ENCODE data around the gene SHE.
"Not testable (repeated sequence)": the region's sequence is repeated elsewhere in the genome, so short reads cannot be mapped to it uniquely, and the experiment has no call there.

SHE gene

GRCh38 chr1:154502066-154502743, at the start of gene SHE, which contains the start of gene TDRD10:
TSS of gene SHE (minus strand) at chr1:154502412. CDS start at chr1:154502026, 386 bp downstream.
TSS of gene TDRD10 (plus strand) at chr1:154502219. CDS start at chr1:154506904, 4,685 bp downstream.
- DNase-seq, result peak; percentile 5 to 13

GRCh38 chr1:154551474-154551873, 49.3 kb upstream of the SHE start:
- no peak for DNase-seq

DNA sequence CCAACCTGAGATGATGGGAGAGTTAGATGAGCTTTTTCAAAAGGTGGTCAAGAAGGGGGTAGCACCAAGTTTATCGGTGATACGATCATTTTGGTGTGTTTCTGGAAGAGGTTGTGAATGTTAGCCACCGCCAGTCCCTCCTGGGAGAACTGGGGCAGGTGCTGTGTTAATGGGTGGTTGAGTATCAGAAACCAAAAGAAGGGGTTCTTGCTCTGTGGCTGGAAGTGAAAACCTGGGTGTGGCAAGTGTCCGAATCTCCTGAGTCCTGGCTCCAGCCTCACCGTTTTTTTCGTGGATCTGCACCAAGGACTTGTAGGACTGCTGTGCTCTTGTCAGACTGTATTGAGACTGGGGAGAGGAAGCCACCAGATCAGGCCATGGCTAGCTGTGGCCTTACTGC, 48.4 kb upstream of the SHE start:
- DNase-seq, result no peak

DNA sequence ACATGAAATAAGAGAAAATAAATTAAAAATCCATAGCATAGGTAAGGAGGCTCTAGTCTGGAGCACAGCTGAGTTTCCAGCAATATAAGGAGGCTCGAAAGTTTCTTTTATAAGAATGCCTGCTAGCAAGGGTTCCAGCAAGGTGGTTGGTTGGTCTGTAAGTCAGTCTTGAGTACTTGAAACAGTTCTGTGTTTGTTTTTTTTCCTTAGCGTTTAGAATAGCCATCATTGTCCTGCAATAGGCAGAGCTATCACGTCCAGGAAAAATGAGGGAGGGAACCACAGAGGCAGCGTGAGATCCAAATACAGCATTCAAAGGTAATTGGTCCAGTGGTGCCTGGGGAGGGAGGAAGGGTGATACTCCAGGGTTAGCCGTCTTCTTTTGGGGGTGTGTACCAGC, 47.9 kb upstream of the SHE start:
- DNase-seq, result no peak

DNA sequence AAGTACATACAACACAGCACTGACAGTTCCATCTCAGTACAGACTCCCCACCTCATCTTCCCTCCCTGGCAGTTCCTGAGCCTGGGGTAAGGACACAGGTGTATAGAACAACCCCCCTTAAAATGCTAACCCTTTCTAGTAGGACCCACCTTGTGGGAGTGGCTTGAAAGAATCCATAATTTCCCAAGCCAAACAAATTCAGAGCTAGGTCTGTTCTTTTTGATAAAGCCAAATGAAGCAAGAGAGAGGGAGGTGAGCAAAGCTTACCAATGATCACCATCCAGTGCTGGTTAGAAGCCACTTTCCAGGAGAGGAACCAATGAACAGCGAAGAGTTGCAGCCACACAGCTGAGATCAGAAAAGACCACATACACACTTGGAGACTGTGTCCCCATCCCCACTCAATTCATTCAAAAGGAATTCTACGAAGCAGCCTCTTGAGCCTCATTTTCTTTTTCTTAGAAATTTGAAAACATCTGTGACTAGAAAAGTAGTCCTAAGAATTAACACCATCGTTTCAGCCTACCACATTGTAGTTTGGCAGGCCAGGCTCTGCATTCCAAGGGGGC, 47.1 kb upstream of the SHE start:
- DNase-seq, result no peak

DNA sequence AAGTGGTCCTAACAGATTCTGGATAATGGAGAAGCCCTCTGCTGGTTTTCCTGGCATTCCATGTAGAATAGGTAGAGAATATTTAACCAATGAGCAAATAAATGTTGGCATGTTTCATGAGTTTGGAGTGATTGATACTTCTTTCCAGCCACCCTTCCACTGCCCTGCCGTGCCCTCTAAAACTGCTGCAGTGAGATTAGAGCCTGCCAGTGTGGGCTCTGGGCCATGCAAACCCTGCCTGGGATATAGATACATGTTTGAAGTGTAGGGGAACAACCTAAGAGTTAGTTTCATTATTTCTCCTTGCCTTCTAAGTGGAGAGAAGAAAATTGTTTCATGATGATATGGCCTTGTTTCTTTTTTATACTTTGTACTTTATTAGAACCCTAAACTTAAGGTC, 45.8 kb upstream of the SHE start:
- no peak for DNase-seq

- no peak for DNase-seq
These were observed 45.0 kb upstream of the SHE start for GRCh38 chr1:154547105-154547732.

- peak; percentile 37 to 40 for DNase-seq
These were observed 44.3 kb upstream of the SHE start for GRCh38 chr1:154546264-154547063.

GRCh38 chr1:154541231-154541630, 39.0 kb upstream of the SHE start:
- no peak for DNase-seq

DNA sequence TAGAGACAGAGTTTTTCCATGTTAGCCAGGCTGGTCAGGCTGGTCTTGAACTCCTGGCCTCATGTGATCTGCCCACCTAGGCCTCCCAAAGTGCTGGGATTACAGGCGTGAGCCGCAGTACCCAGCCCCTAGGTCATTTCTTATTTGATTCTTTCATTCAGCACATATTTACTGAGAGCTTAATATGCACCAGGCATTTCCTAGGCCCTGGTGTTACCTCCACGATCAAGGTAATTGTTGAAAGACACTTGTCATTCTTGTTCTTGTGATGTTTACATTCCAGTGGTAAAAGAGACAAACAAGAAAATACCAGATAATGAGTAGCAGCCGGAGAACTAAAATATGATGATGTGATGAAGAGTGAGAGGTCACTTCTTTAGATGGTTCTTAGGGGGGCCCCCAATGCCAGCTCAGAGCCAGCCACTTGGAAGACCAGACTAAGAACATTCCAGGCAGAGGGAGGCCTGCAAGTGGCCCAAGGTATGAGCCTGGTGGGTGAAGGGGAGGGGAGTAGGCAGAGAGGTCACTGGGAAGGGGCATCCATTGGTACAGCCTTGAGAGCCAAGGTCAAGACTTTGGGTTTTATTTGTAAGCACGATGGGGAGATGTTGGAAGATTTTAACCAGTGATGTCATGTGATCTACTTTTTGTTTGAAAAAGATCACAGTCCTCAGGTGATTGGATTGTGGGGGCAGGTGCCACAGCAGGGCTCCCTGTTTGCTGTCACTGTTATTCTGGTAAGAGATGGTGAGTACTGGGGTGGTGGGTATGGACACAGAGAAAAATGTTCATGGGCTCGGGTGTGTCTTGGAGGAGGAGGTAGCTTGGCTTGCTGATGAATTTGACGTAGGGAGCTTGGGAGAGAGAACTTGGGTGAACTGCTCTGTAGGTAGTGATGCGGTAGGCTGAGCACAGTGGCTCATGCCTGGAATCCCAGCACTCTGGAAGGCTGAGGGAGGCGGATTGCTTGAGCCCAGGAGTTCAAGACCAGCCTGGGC, 37.6 kb upstream of the SHE start:
- DNase-seq, result no peak

GRCh38 chr1:154536570-154536969, 34.4 kb upstream of the SHE start:
- no peak for DNase-seq

DNA sequence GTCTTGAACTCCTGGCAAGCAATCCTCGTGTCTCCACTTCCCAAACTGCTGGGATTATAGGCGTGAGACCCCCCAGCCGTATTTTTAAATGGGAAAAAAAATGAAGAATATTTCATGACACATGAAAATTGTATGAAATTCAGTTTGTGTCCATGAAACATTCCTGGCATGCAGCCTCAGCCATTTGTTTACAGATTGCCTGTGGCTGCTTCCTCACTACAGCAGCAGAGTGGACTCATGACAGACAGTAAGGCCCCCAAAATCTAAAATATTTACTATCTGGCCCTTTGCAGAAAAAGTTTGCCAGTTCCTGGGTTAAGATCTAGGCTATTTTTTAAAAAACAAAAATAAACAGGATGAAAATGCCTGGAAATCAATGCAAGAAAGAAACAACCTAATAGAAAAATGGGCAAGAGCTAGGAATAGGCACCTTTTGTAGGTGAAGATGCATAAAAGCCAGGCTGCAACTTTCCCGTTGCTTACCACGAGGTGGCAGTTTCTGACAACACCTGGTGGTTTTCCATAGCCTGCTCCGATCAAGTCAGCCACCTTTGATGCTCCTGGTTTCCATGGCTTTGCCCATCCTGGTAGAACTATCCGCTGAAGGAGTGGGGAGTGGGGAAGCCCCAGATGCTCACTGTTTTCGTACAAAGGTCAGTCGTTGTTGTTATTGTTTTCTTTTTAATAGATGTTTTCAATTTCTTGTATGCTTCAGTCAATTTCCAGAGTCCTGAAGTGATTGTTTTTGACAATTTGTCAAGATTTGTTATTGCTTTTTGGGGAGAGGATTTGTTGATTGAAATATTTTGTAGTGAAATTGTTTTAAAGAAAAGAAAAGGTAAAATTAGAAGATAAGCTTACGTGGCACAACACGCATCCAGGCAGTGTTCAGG, 32.0 kb upstream of the SHE start:
- no peak for DNase-seq

GRCh38 chr1:154531950-154532349, 29.7 kb upstream of the SHE start:
- not testable (repeated sequence) for DNase-seq

DNA sequence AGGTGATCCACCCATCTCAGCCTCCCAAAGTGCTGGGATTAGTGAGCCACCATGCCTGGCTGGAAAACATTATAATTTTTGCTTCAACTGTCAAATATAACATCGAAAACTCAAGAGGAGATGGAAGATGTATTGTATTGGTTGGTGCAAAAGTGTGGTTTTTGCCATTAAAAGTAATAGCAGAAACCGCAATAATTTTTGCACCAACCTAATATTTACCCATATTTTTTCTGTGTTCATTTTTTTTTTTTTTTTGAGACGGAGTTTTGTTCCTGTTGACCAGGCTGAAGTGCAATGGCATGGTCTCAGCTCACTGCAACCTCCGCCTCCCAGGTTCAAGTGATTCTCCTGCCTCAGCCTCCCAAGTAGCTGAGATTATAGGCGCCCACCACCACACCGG, 27.1 kb upstream of the SHE start:
- DNase-seq, result no peak

DNA sequence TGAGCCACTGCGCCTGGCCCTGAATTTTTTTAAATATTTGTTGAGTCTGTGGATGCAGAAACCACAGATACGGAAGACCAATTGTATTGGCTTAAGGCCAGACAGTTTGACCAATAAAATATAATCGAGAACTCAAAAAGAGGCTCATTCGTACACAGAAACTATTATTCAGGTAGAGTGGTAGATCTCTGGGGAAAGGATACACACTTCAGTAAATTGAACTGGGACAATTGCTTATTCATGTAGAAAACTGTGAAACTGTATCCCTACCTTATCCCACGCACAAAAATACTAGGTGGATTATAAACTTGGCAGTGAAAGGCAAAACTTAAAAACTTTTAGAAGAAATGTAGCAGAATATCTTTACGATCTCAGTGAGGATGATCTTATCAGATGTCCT, 25.0 kb upstream of the SHE start:
- no peak for DNase-seq

DNA sequence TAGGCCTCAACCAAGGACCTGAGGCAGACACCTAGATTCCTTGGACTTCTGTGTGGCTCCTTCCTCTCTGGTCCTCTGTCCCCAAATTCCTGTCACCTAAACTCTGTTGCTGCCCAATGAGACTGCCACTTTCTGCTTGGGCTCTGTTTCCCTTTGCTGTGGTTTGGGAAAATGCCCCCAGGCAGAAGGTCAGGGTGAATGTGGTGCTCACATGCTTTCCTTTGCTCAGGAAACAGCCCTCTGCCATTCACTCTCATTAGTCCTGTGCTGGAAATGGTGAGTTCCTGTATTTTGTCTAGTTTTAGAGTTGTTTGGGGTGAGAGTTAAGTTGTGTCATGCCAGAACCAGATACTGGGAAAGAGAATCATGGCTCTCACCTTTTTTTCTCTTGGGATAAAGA, 22.7 kb upstream of the SHE start:
- no peak for DNase-seq

- no peak for DNase-seq
These were observed 19.5 kb upstream of the SHE start for GRCh38 chr1:154521695-154522094.

- DNase-seq, result no peak
These were observed 18.1 kb upstream of the SHE start for GRCh38 chr1:154520333-154520732.

GRCh38 chr1:154519591-154519991, 17.4 kb upstream of the SHE start:
- DNase-seq, result no peak

GRCh38 chr1:154517661-154518060, 15.4 kb upstream of the SHE start:
- DNase-seq, result no peak

- no peak for DNase-seq
These were observed 11.9 kb upstream of the SHE start for GRCh38 chr1:154514066-154514553.
